ENCODE measurements around the gene PLB1. TPM values are rescaled to one million over a fixed set of nuclear protein-coding genes. Genes with fewer than 3 reads are reported as not detected.
A peak's percentile ranks its signal among the peaks of the same experiment; 100 is the strongest.

The PLB1 gene
- total RNA-seq, 6 experiments from 2014 or later = 0.66 to 1.9 (median 1.1) TPM

DNA sequence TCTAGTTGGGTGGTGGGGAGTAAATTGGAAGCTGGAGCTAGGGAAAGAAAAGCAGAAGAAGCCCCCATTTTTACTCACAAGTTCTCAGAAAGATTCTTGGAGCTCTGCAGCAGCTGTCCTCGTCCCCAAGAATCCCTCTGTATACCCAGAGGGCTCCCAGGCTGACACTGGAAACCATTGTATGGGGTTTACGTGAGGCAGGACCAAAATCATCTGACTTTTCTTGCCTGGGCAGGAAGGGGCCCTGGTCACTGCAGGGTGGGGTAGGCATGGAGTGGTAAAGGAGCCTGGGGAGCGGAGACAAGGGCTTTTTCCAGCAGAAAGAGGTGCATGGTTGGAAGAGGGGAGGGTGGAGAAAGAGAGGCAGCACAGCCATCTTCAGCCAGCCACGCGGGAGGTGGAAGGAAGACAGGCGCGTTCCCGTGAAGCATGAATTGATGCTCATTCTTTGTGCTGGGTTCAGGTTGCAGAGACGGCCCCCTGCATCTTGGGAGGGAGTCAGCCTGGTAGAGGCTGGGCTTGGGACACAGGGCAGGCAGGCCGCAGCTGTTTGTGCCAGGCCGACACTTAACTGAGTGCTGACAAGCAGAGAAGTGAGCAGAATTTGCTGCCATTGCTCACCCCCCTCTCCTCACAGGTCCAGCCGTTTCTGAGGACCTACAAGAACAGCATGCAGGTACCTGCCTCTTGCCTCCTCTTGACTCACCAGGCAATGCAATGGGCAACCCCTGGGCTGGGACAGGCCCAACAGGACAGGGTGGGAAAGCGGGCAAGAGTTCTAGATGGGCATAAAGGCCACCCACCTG, 94.8 kb downstream of the PLB1 start:
- ATAC-seq = no peak
- TF ChIP-seq POLR2A (IDR thresholded peaks at IDR 0.05) = no peak
- TF ChIP-seq, protein P1, sequence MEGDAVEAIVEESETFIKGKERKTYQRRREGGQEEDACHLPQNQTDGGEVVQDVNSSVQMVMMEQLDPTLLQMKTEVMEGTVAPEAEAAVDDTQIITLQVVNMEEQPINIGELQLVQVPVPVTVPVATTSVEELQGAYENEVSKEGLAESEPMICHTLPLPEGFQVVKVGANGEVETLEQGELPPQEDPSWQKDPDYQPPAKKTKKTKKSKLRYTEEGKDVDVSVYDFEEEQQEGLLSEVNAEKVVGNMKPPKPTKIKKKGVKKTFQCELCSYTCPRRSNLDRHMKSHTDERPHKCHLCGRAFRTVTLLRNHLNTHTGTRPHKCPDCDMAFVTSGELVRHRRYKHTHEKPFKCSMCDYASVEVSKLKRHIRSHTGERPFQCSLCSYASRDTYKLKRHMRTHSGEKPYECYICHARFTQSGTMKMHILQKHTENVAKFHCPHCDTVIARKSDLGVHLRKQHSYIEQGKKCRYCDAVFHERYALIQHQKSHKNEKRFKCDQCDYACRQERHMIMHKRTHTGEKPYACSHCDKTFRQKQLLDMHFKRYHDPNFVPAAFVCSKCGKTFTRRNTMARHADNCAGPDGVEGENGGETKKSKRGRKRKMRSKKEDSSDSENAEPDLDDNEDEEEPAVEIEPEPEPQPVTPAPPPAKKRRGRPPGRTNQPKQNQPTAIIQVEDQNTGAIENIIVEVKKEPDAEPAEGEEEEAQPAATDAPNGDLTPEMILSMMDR (IDR thresholded peaks at IDR 0.05) = no peak
- 64% methylated on average over 6 of the region's 13 CpGs for WGBS (ENCODE audit: insufficient coverage, low coverage, low lambda C conversion rate, missing lambda C conversion rate)
- Histone ChIP-seq H3K27ac (no peak overlapping the region), H3K9me3 (no peaks in the 10 kb centered on the region), H3K4me1 (peaks cover 0 to 4% (median 0%) of the 10 kb centered on the region in 4 donors), H3K36me3 (no peaks in the 10 kb centered on the region), H3K4me3 (no peak overlapping the region), H3K27me3 (no peaks in the 10 kb centered on the region)
- intact Hi-C loops (cut with DNase I) = no loop called here
- peak in 1 of 3 donors; percentile 37 for DNase-seq

DNA sequence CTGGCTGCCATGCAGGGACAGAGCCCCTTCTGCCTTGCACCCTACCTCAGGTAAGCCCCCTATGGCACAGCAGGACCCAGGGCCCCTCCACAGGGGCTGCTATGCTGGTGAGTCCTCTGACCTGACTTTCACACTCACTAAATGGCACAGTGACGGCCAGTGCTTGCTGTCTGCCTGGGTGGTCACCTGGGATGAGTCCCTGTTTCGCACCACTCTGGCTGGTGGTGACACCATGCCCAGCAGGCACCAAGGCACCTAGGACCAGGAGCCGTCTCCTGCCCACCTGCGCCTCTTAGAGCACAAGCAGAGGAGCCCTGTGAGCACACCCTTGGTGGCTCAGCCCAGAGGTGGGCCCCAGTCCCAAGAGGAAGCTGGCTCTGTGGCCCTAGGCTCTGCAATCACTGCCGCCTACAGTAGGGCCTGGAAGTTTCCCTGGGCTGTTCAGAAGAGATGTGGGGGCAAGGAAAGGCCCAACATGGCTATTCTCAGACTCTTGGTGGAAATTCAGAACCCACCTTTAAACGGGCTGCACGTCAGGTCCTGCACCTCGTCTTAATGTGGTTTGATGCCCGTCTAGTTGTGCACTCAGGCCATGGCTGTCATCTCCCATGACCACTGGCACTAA, 96.0 kb downstream of the PLB1 start:
- H3K4me1 ChIP-seq = peaks cover 0 to 4% (median 0%) of the 10 kb centered on the region in 4 donors
- no peak overlapping the region for H3K4me3 ChIP-seq
- no peaks in the 10 kb centered on the region for H3K36me3 ChIP-seq
- WGBS (ENCODE audit: insufficient coverage, low coverage, low lambda C conversion rate, missing lambda C conversion rate) = no CpG with 5 or more reads among the region's 9 CpGs
- H3K9me3 ChIP-seq = no peaks in the 10 kb centered on the region
- no peak overlapping the region for H3K27ac ChIP-seq
- H3K27me3 ChIP-seq = no peaks in the 10 kb centered on the region
- TF ChIP-seq POLR2A (IDR thresholded peaks at IDR 0.05) = no peak
- TF ChIP-seq, protein P1 (IDR thresholded peaks at IDR 0.05) = no peak
- DNase-seq = peak in 1 of 3 donors; percentile 39
- intact Hi-C loops (cut with DNase I) = no loop called here
- no peak for ATAC-seq

DNA sequence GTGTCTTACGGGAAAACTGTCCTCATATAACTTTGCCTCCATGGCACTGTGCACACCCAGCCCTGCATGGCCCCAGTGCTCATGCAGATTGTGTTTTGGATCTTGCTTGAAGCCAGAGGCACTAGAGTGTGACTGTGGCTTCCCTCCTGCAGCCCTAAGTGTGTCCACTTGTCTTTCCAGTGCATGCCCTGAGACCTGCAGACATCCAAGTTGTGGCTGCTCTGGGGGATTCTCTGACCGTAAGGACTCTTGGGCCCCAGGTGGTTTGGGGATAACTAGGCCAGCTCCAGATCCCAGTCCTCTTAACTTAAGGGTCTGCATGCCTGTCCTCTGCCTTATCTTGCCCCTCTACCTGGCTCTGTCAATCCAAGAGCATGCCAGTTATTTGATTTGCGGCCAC, 96.6 kb downstream of the PLB1 start:
- Histone ChIP-seq H3K27me3 (no peaks in the 10 kb centered on the region), H3K4me3 (no peak overlapping the region)
- intact Hi-C loops (cut with DNase I) = no loop called here

DNA sequence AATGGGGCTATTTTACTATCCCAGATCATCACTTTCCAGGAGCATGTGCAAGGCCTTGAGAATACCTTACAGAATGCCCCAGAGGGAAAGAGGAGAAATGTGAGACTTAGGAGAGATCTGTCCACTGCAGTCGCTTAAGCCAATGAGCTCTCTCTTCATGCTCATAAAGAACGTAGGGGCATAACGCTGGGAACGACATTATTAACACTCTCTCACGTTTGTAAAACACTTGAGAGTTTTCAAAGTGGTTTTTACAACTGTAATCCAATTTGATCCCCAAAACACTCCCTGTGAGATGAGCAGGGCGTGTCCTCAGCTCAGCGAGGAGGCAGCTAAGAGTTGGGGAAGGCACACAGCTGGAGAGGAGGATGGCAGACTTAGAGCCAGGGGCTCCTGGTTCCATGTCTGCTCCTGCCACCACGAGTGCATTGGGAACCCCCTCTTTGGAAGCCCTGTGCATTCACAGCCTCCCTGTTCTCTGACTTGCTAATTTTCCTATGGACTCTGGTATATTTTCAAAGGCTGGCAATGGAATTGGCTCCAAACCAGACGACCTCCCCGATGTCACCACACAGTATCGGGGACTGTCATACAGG, 97.4 kb downstream of the PLB1 start:
- Histone ChIP-seq H3K27me3 (no peaks in the 10 kb centered on the region), H3K4me1 (peaks cover 0 to 4% (median 0%) of the 10 kb centered on the region in 4 donors), H3K27ac (no peak overlapping the region), H3K4me3 (no peak overlapping the region), H3K9me3 (no peaks in the 10 kb centered on the region), H3K36me3 (no peaks in the 10 kb centered on the region)
- ATAC-seq (no peak), DNase-seq (peak in 1 of 3 donors; percentile 41)
- intact Hi-C loops (cut with DNase I) = no loop called here
- 61% methylated on average over 10 of the region's 11 CpGs for WGBS (ENCODE audit: insufficient coverage, low coverage, low lambda C conversion rate, missing lambda C conversion rate)
- no peak for TF ChIP-seq POLR2A (IDR thresholded peaks at IDR 0.05)
- TF ChIP-seq, protein P1 (IDR thresholded peaks at IDR 0.05) = no peak

More for the DNA sequence above, 96.6 kb downstream of the PLB1 start:
- 100% methylated on average over 1 of the region's 3 CpGs for WGBS (ENCODE audit: insufficient coverage, low coverage, low lambda C conversion rate, missing lambda C conversion rate)
- ATAC-seq = no peak
- DNase-seq = no peak
- Histone ChIP-seq H3K27ac (no peak overlapping the region), H3K4me1 (peaks cover 0 to 4% (median 0%) of the 10 kb centered on the region in 4 donors), H3K36me3 (no peaks in the 10 kb centered on the region), H3K9me3 (no peaks in the 10 kb centered on the region)
- TF ChIP-seq, protein P1 (IDR thresholded peaks at IDR 0.05) = no peak
- no peak for TF ChIP-seq POLR2A (IDR thresholded peaks at IDR 0.05)

All from right lobe of liver (tissue), 6 donors.